GM18519 (cell line): ENCODE results near the gene CHST2.
A peak's percentile ranks its signal among the peaks of the same experiment; 100 is the strongest.

ENCODE experiments used
- ATAC-seq: cut with Tn5 transposase; IDR thresholded peaks from one replicate; pipeline ENCODE4 v1.9.1; 2021; ENCODE audit warnings: mild to moderate bottlenecking, moderate library complexity; ENCODE audit not compliant: unreplicated experiment, low FRiP score

The CHST2 gene

GRCh38 chr3:143165211-143165610, 45.6 kb downstream of the CHST2 start:
- ATAC-seq: peak; percentile 20

- peak; percentile 72 for ATAC-seq
These were observed 46.2 kb downstream of the CHST2 start for GRCh38 chr3:143165612-143166285.

GRCh38 chr3:143166376-143166775, 46.8 kb downstream of the CHST2 start:
- no peak for ATAC-seq

- no peak for ATAC-seq
These were observed 48.6 kb downstream of the CHST2 start for GRCh38 chr3:143167969-143168854.

- ATAC-seq: no peak
These were observed 49.3 kb downstream of the CHST2 start for GRCh38 chr3:143168855-143169192.

GRCh38 chr3:143170074-143170473, 50.5 kb downstream of the CHST2 start:
- ATAC-seq: no peak

- no peak for ATAC-seq
These were observed 51.1 kb downstream of the CHST2 start for GRCh38 chr3:143170676-143171075.

- peak; percentile 83 for ATAC-seq
These were observed 51.8 kb downstream of the CHST2 start for GRCh38 chr3:143171141-143171980.

- no peak for ATAC-seq
These were observed 52.7 kb downstream of the CHST2 start for GRCh38 chr3:143172062-143172794.

- ATAC-seq: no peak
These were observed 53.2 kb downstream of the CHST2 start for GRCh38 chr3:143172795-143173145.

- ATAC-seq: no peak
These were observed 53.7 kb downstream of the CHST2 start for GRCh38 chr3:143173242-143173641.
